HG02610 (cell line): ENCODE measurements around the gene CRYBB1.

Source experiments
- ATAC-seq: cut with Tn5 transposase; IDR thresholded peaks from one replicate; pipeline ENCODE4 v1.9.1; 2021; ENCODE audit warnings: mild to moderate bottlenecking, moderate library complexity; ENCODE audit not compliant: unreplicated experiment

The CRYBB1 gene

DNA sequence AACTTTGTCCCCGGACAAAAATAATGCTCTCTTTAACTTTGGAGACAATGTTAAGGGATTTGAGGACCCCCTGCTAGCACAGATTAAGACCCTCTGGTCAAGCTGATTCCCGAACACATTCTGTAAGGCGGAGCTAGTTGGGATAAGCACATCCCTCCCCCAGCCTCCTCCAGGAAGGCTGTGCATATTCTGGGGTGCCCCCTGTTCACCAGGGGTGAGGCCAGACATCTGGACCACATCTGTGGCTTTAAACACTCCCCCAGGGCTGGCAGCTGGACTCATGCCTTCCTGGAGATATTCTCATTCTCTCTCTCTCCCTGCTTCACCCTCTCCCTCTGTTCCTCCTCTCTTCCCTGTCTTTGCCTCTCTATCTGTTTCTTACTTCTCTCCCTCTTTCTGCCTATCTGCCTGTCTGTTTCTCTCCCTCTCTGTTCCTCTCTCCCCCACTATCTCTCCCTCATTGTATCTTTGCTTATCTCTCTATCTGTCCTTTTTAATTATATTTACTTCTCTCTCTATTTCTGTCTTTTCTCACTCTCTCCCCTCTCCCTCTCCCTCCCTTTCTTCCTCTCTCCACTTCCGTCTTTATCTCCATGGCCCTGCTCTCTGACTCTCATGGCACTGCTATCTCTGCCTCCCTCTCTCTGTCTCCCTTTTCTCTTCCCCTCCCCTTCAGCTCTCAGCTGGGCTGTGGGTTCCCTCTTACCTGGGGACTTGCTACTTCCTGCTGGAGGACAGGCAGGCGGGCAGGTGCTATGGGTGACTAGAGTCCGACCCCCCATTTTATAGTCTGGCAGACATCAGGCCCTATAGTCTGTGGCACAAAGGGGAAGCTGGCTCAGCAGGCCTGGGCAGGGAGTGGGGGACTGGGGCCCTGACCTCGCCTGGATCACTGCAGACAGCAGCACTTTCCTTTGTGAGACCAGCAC, at the start of gene CRYBB1:
Gene CRYBB1 (minus strand): TSS at position 757 of the 929 bp plus-strand sequence. CDS start 1,708 bp downstream, outside the sequence.
- ATAC-seq = no peak

DNA sequence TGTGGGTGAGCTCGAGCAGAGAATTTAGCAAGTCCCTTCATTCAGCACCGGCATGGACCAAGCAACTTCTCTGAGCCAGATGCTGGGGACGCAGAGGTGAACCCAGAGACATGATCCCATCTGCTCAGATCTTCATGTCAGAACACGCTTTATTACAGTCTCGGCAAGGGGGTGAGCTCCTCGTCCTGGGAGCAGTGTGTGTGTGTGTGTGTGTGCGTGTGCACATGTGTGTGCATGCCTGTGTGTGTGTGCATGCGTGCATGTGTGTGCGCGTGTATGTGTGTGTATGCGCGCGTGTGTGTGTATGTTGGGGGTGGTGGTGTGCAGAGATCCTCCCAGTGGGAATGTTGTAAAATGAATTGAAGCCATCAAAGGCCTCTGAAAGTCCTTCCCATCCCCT, 49.3 kb upstream of the CRYBB1 start:
- no peak for ATAC-seq

DNA sequence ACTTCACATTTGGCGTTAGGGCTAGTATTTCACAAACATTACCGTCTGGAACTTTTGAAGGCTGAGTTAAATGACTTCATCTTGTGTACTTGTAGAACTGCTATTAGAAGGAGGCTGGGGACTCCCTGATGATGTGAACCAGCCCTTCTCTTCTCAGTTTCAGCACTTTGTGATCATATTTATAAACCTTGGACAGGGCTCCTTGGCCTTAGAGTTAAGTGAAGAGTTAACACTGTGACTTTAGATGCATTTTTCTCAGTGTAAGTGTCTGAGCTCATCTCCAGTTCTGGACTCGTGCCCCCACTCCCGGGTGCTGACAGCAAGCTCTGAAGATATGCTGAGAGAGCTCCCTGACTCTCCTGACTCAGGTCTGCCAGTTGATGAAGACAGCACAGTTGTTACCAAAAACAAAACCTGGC, 48.0 kb upstream of the CRYBB1 start:
- peak; percentile 31 for ATAC-seq

DNA sequence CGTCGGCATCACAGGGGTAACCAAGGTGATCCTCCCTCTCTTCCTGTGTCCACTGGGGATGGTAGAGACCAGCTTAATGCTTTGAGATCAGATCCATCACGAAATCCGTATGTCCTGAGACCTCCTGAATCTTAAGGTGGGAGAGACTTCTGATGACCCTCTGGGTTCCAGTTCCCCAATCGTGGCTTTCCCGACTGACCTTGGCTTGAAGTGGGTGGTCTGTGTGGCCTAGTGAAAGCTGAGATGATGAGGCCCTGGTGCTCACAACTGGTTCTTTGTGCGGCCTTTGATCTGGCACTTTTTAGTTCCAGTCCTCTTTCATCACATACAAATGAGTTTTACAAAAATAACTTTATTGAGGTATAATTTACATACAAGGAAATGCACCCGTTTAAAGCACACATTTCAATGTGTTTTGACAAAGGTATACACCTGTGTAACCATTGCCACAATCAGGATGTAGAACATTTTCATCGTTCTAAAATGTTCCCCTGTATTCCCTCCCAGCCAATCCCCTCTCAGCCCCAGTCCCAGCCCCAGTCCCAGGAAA, 45.6 kb upstream of the CRYBB1 start:
- no peak for ATAC-seq

DNA sequence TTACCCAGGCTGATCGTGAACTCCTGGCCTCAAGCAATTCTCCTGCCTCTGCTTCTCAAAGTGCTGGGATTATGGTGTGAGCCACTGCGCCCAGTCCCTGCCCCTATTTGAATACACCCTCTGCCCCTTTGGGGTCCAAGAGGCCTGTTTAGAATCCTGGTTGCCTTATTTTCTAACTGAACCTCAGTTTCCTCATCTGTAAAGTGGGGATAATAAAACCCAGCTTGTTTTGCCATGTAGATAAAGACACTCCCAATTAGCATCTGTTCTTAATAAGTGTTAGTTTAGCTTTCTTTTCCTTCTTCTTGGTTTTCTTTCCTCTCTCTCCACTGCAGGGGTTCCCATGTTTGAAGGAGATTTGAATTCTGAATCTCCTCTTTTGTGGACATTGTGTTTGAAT, 44.3 kb upstream of the CRYBB1 start:
- ATAC-seq = no peak

- ATAC-seq = no peak
These were observed 43.2 kb upstream of the CRYBB1 start for GRCh38 chr22:26660961-26661578.

DNA sequence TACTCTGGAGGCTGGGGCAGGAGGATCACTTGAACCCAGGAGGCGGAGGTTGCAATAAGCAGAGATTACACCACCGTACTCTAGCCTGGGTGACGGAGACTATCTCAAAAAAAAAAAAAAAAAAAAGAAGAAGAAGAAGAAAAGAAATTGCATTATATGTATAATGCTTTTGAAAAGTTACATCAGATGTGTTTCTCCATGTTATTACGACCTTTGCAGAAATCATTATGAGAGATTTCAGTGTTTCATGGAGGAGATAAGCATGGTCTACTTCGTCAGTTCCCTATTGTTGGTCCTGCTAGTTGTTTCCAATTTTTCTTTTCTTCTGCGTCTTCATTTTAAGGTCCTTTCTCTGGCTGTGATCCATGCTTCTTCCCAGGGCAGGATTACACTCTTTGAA, 42.5 kb upstream of the CRYBB1 start:
- ATAC-seq = no peak

GRCh38 chr22:26658671-26659478, 41.0 kb upstream of the CRYBB1 start:
- ATAC-seq = peak; percentile 64

- ATAC-seq = no peak
These were observed 40.3 kb upstream of the CRYBB1 start for GRCh38 chr22:26658161-26658560.

DNA sequence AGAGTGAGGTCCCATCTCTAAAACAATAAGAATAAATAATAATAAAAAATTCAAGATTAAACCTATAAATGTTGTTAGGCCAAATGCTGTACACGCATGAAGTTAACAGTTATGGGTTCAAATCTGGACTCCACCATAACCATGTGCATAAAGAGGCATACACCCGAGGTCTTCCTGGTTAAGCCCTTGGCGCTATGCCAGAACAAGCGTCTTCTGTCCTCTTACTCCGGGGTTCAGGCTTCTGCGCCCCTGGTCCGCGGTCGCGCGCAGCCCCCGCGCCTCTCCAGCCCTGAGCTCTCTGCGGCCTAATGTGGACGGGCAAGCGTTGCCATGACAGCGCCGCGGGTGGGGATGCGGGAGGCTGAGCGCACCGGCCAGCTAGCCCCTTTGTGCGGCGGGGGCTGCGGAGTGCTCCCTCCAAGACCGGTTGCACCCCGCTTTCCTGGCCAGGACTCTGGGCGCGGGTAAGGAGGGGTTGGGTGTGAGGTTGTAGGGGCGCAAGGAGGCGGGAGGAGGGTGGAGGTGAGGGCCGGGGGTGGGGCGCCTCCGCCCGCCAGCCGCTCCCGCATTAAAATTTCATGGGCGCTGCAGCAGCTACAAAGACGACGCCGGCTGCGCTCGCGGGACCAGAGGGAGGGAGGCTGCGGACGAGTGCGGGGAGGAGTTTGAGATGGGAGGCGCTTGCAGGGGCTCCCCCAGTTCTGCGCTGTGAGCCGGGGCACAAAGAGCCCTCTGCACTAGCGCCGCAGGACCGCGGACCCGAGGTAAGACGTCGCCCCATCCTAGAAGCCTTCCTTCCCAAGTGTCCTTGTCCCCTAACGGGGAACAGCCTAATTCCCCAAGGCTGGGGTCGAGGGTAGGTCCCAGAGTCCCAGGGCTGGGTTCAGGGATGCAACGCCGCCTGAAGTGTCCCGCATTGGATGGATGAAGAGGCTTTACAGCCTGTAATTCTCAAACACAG, 39.3 kb upstream of the CRYBB1 start, which contains the start of gene MIAT:
Gene MIAT (plus strand): TSS at position 698 of the 961 bp plus-strand sequence.
- ATAC-seq = no peak

DNA sequence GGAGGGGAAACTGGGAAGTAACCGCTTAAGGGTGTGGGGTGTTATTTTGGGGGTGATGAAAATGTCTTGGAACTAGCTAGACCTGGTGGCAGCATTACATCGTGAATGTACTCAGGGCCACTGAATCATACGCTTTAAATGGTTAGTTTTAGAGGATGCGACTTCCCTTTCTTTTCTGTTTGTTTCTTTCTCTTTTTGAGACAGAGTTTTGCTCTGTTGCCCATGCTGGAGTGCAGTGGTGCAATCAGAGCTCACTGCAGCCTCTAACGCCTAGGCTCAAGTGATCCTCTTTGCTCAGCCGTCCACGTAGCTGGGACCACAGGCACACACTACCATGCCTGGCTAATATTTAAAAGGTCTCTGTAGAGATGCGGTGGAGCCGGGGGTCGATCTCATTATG, 34.0 kb upstream of the CRYBB1 start:
- ATAC-seq = no peak

- ATAC-seq = no peak
These were observed 33.0 kb upstream of the CRYBB1 start for GRCh38 chr22:26650722-26651421.

GRCh38 chr22:26648528-26649388, 30.9 kb upstream of the CRYBB1 start:
- no peak for ATAC-seq

- ATAC-seq = no peak
These were observed 30.2 kb upstream of the CRYBB1 start for GRCh38 chr22:26648011-26648497.

DNA sequence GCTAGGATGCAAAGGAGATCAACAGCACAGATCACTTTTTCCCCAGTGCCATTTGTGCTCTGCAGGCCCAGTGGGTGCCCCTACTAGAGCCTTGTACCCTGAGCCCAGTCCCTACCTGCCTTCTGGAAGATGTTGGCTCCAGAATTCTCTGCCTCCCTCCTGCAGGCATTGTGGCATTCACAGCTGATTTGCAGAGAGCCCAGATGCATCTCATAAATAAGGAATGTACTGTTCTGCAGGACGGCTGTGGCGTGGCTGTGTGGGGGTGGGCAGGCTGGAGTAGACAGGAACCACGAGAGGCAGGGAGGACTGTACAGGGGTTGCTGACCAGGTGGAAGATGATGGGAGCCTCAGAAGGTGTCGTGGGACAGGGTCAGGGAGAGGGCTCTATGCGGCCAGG, 28.3 kb upstream of the CRYBB1 start:
- ATAC-seq = no peak

DNA sequence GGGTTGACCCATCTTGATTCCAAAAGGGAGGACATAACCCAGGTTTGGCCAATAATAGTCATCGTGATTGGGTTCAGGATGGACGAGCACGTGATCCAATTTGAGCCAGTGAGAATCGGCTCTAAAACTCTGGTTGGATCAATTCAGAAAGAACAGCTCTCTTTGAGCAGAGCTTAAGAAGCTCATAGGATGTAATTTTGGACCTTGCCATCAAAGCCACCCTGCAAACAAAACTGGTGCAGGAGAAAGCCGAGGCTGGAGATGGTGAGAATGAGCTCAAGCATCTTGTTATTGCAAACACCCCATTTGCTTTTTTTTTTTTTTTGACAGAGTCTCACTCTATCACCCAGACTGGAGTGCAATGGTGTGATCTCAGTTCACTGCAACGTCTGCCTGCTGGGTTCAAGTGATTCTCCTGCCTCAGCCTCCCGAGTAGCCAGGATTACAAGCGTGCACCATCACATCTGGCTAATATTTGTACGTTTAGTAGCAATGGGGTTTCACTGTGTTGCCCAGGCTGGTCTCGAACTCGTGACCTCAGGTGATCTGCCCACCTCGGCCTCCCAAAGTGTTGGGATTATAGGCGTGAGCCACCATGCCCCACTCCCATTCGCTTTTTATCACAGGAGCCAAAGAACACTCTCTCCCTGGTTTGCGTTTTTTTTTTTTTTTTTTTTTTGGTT, 25.7 kb upstream of the CRYBB1 start:
- ATAC-seq = no peak
